SK-N-SH (cell line): ENCODE results near the gene MAU2. TPM values are rescaled to one million over a fixed set of nuclear protein-coding genes. Genes with fewer than 3 reads are reported as not detected.
A peak's percentile ranks its signal among the peaks of the same experiment; 100 is the strongest.

Experiments used
- CTCF ChIA-PET: fragments of 300-600, 350-600 bp; formaldehyde crosslinking; extraction: SDS; loops from one replicate; lab custom pipeline; 2021; lab: Yijun Ruan, JAX
- POLR2A ChIA-PET: fragments of 350-600 bp; sonication (Branson Sonifier 250); formaldehyde crosslinking; extraction: SDS; loops from one replicate; lab custom pipeline; 2020; ENCODE audit warnings: antibody characterized with exemption, inconsistent platforms; lab: Yijun Ruan, JAX
- DNase-seq: peaks from one replicate; pipeline ENCODE4 v3.0.0; 2012
- H2AFZ ChIP-seq: fragments of 200-600 bp; sonication (generic); 2 replicates; pipeline ENCODE4 v1.8.1; 2016; ENCODE audit warnings: antibody characterized with exemption, mild to moderate bottlenecking, low read depth
- H3F3A ChIP-seq: fragments of 200-600 bp; sonication (generic); replicated peaks from 2 replicates; pipeline ENCODE3; 2016; ENCODE audit warnings: antibody characterized with exemption, mild to moderate bottlenecking; ENCODE audit not compliant: insufficient read depth
- H3K27ac ChIP-seq, 2 experiments: fragments of 200-500 bp in 1 of 2; fragments of 200-600 bp in 1 of 2; sonication (Bioruptor generic) in 1 of 2; sonication (generic), shearing (Covaris generic) in 1 of 2; 2 replicates each; pipeline versions ENCODE4 v1.5.1 to v1.6.1; 2014 to 2016; ENCODE audit warnings: low read depth in 2 of 2, inconsistent platforms in 1 of 2, low read length in 1 of 2, mild to moderate bottlenecking in 1 of 2, mixed read lengths in 1 of 2
- H3K27me3 ChIP-seq: fragments of 200-600 bp; sonication (generic), shearing (Covaris generic); 2 replicates; pipeline ENCODE4 v1.6.1; 2016; ENCODE audit warnings: mixed run types; ENCODE audit not compliant: insufficient read depth
- H3K36me3 ChIP-seq, 2 experiments: fragments of 200-500 bp in 1 of 2; fragments of 200-600 bp in 1 of 2; sonication (Bioruptor generic) in 1 of 2; sonication (generic) in 1 of 2; replicated peaks in 1 of 2; 2 replicates each; pipeline versions ENCODE3 to v1.5.1; 2014 to 2016; ENCODE audit warnings: low read length in 1 of 2, mild to moderate bottlenecking in 1 of 2; ENCODE audit not compliant: insufficient read depth in 2 of 2, control insufficient read depth in 1 of 2
- H3K4me1 ChIP-seq, 2 experiments: fragments of 200-500 bp in 1 of 2; fragments of 200-600 bp in 1 of 2; sonication (Bioruptor generic) in 1 of 2; sonication (generic), shearing (Covaris generic) in 1 of 2; 2 replicates each; pipeline versions ENCODE4 v1.5.1 to v1.6.1; 2014 to 2016; ENCODE audit warnings: low read depth in 1 of 2, low read length in 1 of 2, mixed run types in 1 of 2; ENCODE audit not compliant: insufficient read depth in 2 of 2, control insufficient read depth in 1 of 2
- H3K4me2 ChIP-seq: fragments of 200-600 bp; sonication (generic), shearing (Covaris generic); 2 replicates; pipeline ENCODE4 v1.6.1; 2017; ENCODE audit warnings: mixed run types
- H3K4me3 ChIP-seq, 2 experiments: fragments of 200-500 bp in 1 of 2; fragments of 200-600 bp in 1 of 2; sonication (Bioruptor generic) in 1 of 2; sonication (generic), shearing (Covaris generic) in 1 of 2; 2 replicates each; pipeline versions ENCODE4 v1.5.1 to v1.8.1; 2014 to 2016; ENCODE audit warnings: low read depth in 2 of 2, inconsistent platforms in 1 of 2, low read length in 1 of 2, mild to moderate bottlenecking in 1 of 2, mixed read lengths in 1 of 2, moderate library complexity in 1 of 2
- H3K79me2 ChIP-seq: fragments of 200-600 bp; sonication (generic); 2 replicates; pipeline ENCODE4 v1.8.1; 2017; ENCODE audit warnings: mild to moderate bottlenecking; ENCODE audit not compliant: insufficient read depth
- H3K9ac ChIP-seq: fragments of 200-600 bp; sonication (generic); 2 replicates; pipeline ENCODE4 v1.6.1; 2017; ENCODE audit warnings: mixed run types
- H3K9me2 ChIP-seq: fragments of 200-600 bp; sonication (generic); 2 replicates; pipeline ENCODE4 v1.6.1; 2017; ENCODE audit warnings: mixed run types
- H3K9me3 ChIP-seq: fragments of 200-600 bp; sonication (generic); 2 replicates; pipeline ENCODE4 v1.6.1; 2017; ENCODE audit warnings: mixed run types, mild to moderate bottlenecking, moderate library complexity
- H4K20me1 ChIP-seq: fragments of 200-600 bp; sonication (generic); 2 replicates; pipeline ENCODE4 v1.6.1; 2017; ENCODE audit warnings: mild to moderate bottlenecking, mixed run types; ENCODE audit not compliant: insufficient read depth
- ELF1 ChIP-seq: IDR thresholded peaks from 2 replicates; pipeline ENCODE4 v1.4.0; 2012
- EZH2phosphoT487 ChIP-seq: fragments of 200-600 bp; sonication (generic); IDR thresholded peaks from 2 replicates; pipeline ENCODE4 v1.6.1; 2017; ENCODE audit warnings: low read depth, mixed run types, mild to moderate bottlenecking, antibody characterized with exemption, moderate library complexity, borderline replicate concordance
- FOXJ3 ChIP-seq: sonication (generic); formaldehyde crosslinking; IDR thresholded peaks from 2 replicates; pipeline ENCODE4 v1.5.1; 2020; ENCODE audit warnings: mild to moderate bottlenecking, missing genetic modification reagents
- JUND ChIP-seq: IDR thresholded peaks from 2 replicates; pipeline ENCODE4 v1.4.0; 2012
- MEF2A ChIP-seq: IDR thresholded peaks from 2 replicates; pipeline ENCODE4 v1.4.0; 2012; ENCODE audit warnings: low read depth, borderline replicate concordance
- NRF1 ChIP-seq: IDR thresholded peaks from 2 replicates; pipeline ENCODE4 v1.6.1; 2012; ENCODE audit warnings: low read depth, mild to moderate bottlenecking, low read length
- POLR2AphosphoS5 ChIP-seq: IDR thresholded peaks from 2 replicates; pipeline ENCODE4 v1.6.1; 2012; ENCODE audit warnings: low read depth, low read length
- RAD21 ChIP-seq: IDR thresholded peaks from 2 replicates; pipeline ENCODE4 v1.6.1; 2012; ENCODE audit warnings: mild to moderate bottlenecking, low read length
- REST ChIP-seq: IDR thresholded peaks from 2 replicates; pipeline ENCODE4 v1.6.1; 2012; ENCODE audit warnings: mild to moderate bottlenecking, low read depth, low read length, moderate library complexity
- RFX5 ChIP-seq: IDR thresholded peaks from 2 replicates; pipeline ENCODE4 v1.6.1; 2012; ENCODE audit warnings: mild to moderate bottlenecking, improper control_type of control experiment, low read length
- SIN3A ChIP-seq: IDR thresholded peaks from 2 replicates; pipeline ENCODE4 v1.6.1; 2012; ENCODE audit warnings: low read depth, mild to moderate bottlenecking, low read length, moderate library complexity, borderline replicate concordance
- SMC3 ChIP-seq: IDR thresholded peaks from 2 replicates; pipeline ENCODE4 v1.6.1; 2012; ENCODE audit warnings: low read depth, low read length, improper control_type of control experiment
- TAF1 ChIP-seq: IDR thresholded peaks from 2 replicates; pipeline ENCODE4 v1.6.1; 2012; ENCODE audit warnings: low read depth, mild to moderate bottlenecking, low read length, moderate library complexity, borderline replicate concordance
- TCF12 ChIP-seq: IDR thresholded peaks from 2 replicates; pipeline ENCODE4 v1.4.0; 2012
- TEAD4 ChIP-seq: IDR thresholded peaks from 2 replicates; pipeline ENCODE4 v1.4.0; 2012; ENCODE audit warnings: mild to moderate bottlenecking, borderline replicate concordance; ENCODE audit not compliant: insufficient read depth
- WGBS: methylation state at CpG from one replicate; pipeline ENCODE4 v1.1.6; 2017; ENCODE audit warnings: low lambda C conversion rate; 5-methylcytosine and 5-hydroxymethylcytosine counted together
- polyA plus RNA-seq, 3 experiments: library from polyadenylated mRNA; depleted of rRNA; stranded (reverse); fragments of >200 nt; gene quantifications; 2 replicates each; pipeline ENCODE4 v1.2.3, GENCODE V29; 2012
- TF ChIP-seq, protein P1 (sequence below): IDR thresholded peaks from 2 replicates; pipeline ENCODE4 v1.4.0; 2012; ENCODE audit warnings: low read depth, borderline replicate concordance
- TF ChIP-seq, protein P2 (sequence below): fragments of 150-350 bp; IDR thresholded peaks from 2 replicates; pipeline ENCODE4 v1.6.1; 2017; ENCODE audit warnings: antibody characterized with exemption, low read length, low read depth, borderline replicate concordance
- TF ChIP-seq, protein P3 (sequence below): fragments of 200-600 bp; sonication (generic); IDR thresholded peaks from 2 replicates; pipeline ENCODE4 v1.6.1; 2017; ENCODE audit warnings: antibody characterized with exemption, mild to moderate bottlenecking, moderate library complexity
- TF ChIP-seq, protein P4 (sequence below): IDR thresholded peaks from 2 replicates; pipeline ENCODE4 v1.4.0; 2012; ENCODE audit warnings: low read depth

The MAU2 gene
- polyA plus RNA-seq, 1 of the 3 experiments (the other 2 are of a cell fraction) = 17.6 TPM

DNA sequence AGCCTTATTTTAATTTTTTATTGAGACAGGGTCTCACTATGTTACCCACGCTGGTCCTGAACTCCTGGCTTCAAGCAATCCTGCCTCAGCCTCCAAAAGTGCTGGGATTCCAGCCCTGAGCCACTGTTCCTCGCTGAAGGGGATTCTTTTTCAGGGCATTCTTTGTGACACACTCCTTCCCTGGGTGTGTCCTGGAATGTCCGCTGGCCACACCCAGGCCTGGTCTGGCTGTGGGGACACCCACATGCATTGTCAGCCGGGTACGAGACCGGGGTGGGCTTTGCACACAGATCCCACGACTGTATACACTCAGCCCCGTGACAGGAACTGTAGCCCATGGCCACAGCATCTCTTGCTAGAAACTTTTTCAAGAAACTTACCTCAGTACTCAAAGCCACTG is 50.4 kb downstream of the MAU2 start (continued):
- TF ChIP-seq, protein P1, sequence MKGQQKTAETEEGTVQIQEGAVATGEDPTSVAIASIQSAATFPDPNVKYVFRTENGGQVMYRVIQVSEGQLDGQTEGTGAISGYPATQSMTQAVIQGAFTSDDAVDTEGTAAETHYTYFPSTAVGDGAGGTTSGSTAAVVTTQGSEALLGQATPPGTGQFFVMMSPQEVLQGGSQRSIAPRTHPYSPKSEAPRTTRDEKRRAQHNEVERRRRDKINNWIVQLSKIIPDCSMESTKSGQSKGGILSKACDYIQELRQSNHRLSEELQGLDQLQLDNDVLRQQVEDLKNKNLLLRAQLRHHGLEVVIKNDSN = no peak
- TF ChIP-seq TCF12 = no peak
- TF ChIP-seq, protein P2, sequence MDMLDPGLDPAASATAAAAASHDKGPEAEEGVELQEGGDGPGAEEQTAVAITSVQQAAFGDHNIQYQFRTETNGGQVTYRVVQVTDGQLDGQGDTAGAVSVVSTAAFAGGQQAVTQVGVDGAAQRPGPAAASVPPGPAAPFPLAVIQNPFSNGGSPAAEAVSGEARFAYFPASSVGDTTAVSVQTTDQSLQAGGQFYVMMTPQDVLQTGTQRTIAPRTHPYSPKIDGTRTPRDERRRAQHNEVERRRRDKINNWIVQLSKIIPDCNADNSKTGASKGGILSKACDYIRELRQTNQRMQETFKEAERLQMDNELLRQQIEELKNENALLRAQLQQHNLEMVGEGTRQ = no peak

DNA sequence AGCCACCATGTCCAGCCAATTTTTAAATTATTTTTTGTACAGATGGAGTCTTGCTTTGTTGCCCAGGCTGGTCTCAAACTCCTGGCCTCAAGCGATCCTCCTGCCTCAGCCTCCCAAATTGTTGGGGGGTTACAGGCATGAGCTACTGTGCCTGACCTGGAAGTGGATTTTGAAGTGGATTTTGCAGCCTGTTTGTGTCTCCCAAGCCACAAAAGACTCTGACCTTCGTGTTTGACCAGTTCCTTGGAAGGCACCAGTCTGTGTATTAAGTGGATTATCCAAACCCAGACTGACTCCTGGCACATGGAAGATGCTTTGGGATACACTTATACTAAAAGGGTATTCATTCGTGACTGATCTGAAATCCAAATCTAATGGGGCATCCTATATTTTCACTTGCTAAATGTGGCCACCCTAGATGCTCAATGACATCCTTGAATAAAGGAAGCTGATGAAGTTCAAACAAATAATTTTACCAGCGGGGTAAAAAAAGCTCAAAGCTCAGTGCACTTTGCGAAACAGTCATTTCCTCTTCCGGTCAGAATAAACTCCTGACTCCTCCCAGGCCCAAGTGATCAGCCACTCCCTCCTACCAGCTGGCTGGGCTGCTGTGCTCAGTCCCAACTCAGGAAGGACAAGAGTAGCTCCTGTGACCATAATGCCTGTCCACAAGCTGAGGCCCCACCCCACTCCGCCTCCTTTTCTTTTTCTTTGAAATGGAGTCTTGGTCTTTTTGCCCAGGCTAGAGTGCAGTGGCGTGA is 52.2 kb downstream of the MAU2 start:
- H3K27me3 ChIP-seq = no peaks in the 10 kb centered on the region
- H2AFZ ChIP-seq = peak overlapping the region; percentile 67
- H3K79me2 ChIP-seq = no peaks in the 10 kb centered on the region
- no peaks in the 10 kb centered on the region for H3F3A ChIP-seq
- no peaks in the 10 kb centered on the region for H3K9me2 ChIP-seq
- H3K4me2 ChIP-seq = no peak overlapping the region
- H3K4me1 ChIP-seq = peaks cover 0 to 4% of the 10 kb centered on the region in 2 experiments; a peak in 1 of 4 replicates
- no peaks in the 10 kb centered on the region for H3K9me3 ChIP-seq
- no peak overlapping the region for H3K27ac ChIP-seq
- DNase-seq = no peak
- H3K9ac ChIP-seq = no peak overlapping the region
- no peaks in the 10 kb centered on the region for H4K20me1 ChIP-seq
- WGBS = 81% methylated on average over 8 of the region's 8 CpGs
- no peak for TF ChIP-seq TEAD4
- TF ChIP-seq, protein P3, sequence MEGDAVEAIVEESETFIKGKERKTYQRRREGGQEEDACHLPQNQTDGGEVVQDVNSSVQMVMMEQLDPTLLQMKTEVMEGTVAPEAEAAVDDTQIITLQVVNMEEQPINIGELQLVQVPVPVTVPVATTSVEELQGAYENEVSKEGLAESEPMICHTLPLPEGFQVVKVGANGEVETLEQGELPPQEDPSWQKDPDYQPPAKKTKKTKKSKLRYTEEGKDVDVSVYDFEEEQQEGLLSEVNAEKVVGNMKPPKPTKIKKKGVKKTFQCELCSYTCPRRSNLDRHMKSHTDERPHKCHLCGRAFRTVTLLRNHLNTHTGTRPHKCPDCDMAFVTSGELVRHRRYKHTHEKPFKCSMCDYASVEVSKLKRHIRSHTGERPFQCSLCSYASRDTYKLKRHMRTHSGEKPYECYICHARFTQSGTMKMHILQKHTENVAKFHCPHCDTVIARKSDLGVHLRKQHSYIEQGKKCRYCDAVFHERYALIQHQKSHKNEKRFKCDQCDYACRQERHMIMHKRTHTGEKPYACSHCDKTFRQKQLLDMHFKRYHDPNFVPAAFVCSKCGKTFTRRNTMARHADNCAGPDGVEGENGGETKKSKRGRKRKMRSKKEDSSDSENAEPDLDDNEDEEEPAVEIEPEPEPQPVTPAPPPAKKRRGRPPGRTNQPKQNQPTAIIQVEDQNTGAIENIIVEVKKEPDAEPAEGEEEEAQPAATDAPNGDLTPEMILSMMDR = no peak
- TF ChIP-seq, protein P2 = no peak
- TF ChIP-seq TCF12 = no peak
- no peak for TF ChIP-seq SIN3A
- TF ChIP-seq EZH2phosphoT487 = no peak
- TF ChIP-seq RAD21 = no peak
- TF ChIP-seq TAF1 = no peak
- no peak for TF ChIP-seq JUND
- TF ChIP-seq FOXJ3 (CRISPR knock-in tag) = no peak
- no peak for TF ChIP-seq NRF1
- TF ChIP-seq REST = no peak
- no peak for TF ChIP-seq ELF1
- no peak for TF ChIP-seq SMC3
- TF ChIP-seq, protein P4, sequence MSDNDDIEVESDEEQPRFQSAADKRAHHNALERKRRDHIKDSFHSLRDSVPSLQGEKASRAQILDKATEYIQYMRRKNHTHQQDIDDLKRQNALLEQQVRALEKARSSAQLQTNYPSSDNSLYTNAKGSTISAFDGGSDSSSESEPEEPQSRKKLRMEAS = no peak
- TF ChIP-seq, protein P1 = no peak
- no peak for TF ChIP-seq POLR2AphosphoS5
- TF ChIP-seq MEF2A = no peak
- TF ChIP-seq RFX5 = no peak
- no peak overlapping the region for H3K4me3 ChIP-seq
- CTCF ChIA-PET = interaction anchor here (1.1 kb wide), 1 partner anchor 117 kb away, joined by 6 read pairs; no protein-coding TSS in a partner anchor
- H3K36me3 ChIP-seq = no peaks in the 10 kb centered on the region
- POLR2A ChIA-PET = no interaction called here
